Measurements from ENCODE around the gene NRARP. TPM values are rescaled to one million over a fixed set of nuclear protein-coding genes. Genes with fewer than 3 reads are reported as not detected.

Gene NRARP
- total RNA-seq, 2 experiments from 2014 or later, result 0.96 to 1.4 TPM

- H3K36me3 Mint-ChIP-seq (ENCODE audit: low read depth), result peaks cover 8% of the 10 kb centered on the region
- Histone ChIP-seq H3K36me3 (ENCODE audit: insufficient read depth, low read length) (no peaks in the 10 kb centered on the region), H3K27me3 (ENCODE audit: control insufficient read depth in 1 of 2, insufficient read depth in 2 of 2, low read length in 2 of 2) (no peaks in the 10 kb centered on the region), H3K4me1 (ENCODE audit: insufficient read depth, low read length) (no peaks in the 10 kb centered on the region), H3K9me3 (ENCODE audit: control insufficient read depth in 1 of 2, insufficient read depth in 1 of 2, low read length in 2 of 2) (peaks cover 0 to 49% of the 10 kb centered on the region in 2 experiments), H3K4me3 (ENCODE audit: low read length) (no peak overlapping the region), H3K27ac (ENCODE audit: low read depth in 1 of 2, low read length in 2 of 2) (no peak overlapping the region)
- no peak overlapping the region for H3K27ac Mint-ChIP-seq
- no peak for TF ChIP-seq CTCF (IDR thresholded peaks at IDR 0.05)
- POLR2A ChIA-PET, result no interaction called here
- intact Hi-C loops (cut with DNase I, micrococcal nuclease), result no loop called here
- no peaks in the 10 kb centered on the region for H3K27me3 Mint-ChIP-seq
- ATAC-seq (ENCODE audit: poor library complexity) (no peak), DNase-seq (peak in 1 of 14 experiments; percentile 15)
- H3K9me3 Mint-ChIP-seq, result no peaks in the 10 kb centered on the region
- CTCF ChIA-PET, result no interaction called here
- no peak overlapping the region for H3K4me3 Mint-ChIP-seq
- no peaks in the 10 kb centered on the region for H3K4me1 Mint-ChIP-seq (ENCODE audit: low read depth)
Observed at GRCh38 chr9:137348769-137349470, 46.8 kb upstream of the NRARP start.

GRCh38 chr9:137347928-137348327, 45.9 kb upstream of the NRARP start:
- no peak overlapping the region for H3K4me3 Mint-ChIP-seq
- Histone ChIP-seq H3K36me3 (ENCODE audit: insufficient read depth, low read length) (no peaks in the 10 kb centered on the region), H3K27ac (ENCODE audit: low read depth in 1 of 2, low read length in 2 of 2) (no peak overlapping the region), H3K4me1 (ENCODE audit: insufficient read depth, low read length) (no peaks in the 10 kb centered on the region), H3K9me3 (ENCODE audit: control insufficient read depth in 1 of 2, insufficient read depth in 1 of 2, low read length in 2 of 2) (peaks cover 0 to 39% of the 10 kb centered on the region in 2 experiments), H3K27me3 (ENCODE audit: control insufficient read depth in 1 of 2, insufficient read depth in 2 of 2, low read length in 2 of 2) (no peaks in the 10 kb centered on the region), H3K4me3 (ENCODE audit: low read length) (no peak overlapping the region)
- ChIA-PET POLR2A (no interaction called here), CTCF (no interaction called here)
- no peaks in the 10 kb centered on the region for H3K9me3 Mint-ChIP-seq
- H3K4me1 Mint-ChIP-seq (ENCODE audit: low read depth), result no peaks in the 10 kb centered on the region
- H3K27ac Mint-ChIP-seq, result no peak overlapping the region
- ATAC-seq (ENCODE audit: poor library complexity) (no peak), DNase-seq (no peak)
- intact Hi-C loops (cut with DNase I, micrococcal nuclease), result no loop called here
- H3K36me3 Mint-ChIP-seq (ENCODE audit: low read depth), result peaks cover 8% of the 10 kb centered on the region
- TF ChIP-seq CTCF (IDR thresholded peaks at IDR 0.05), result no peak
- H3K27me3 Mint-ChIP-seq, result no peaks in the 10 kb centered on the region

GRCh38 chr9:137342482-137342881, 40.4 kb upstream of the NRARP start:
- peaks cover 0 to 10% of the 10 kb centered on the region in 2 experiments for H3K9me3 ChIP-seq (ENCODE audit: control insufficient read depth in 1 of 2, insufficient read depth in 1 of 2, low read length in 2 of 2)
- Mint-ChIP-seq H3K36me3 (ENCODE audit: low read depth) (peaks cover 8% of the 10 kb centered on the region), H3K4me3 (no peak overlapping the region), H3K9me3 (no peaks in the 10 kb centered on the region), H3K4me1 (ENCODE audit: low read depth) (no peaks in the 10 kb centered on the region), H3K27me3 (no peaks in the 10 kb centered on the region), H3K27ac (no peak overlapping the region)
- no peaks in the 10 kb centered on the region for H3K27me3 ChIP-seq (ENCODE audit: control insufficient read depth in 1 of 2, insufficient read depth in 2 of 2, low read length in 2 of 2)
- no peak overlapping the region for H3K27ac ChIP-seq (ENCODE audit: low read depth in 1 of 2, low read length in 2 of 2)
- ATAC-seq (ENCODE audit: poor library complexity) (no peak), DNase-seq (no peak)
- ChIA-PET CTCF (no interaction called here), POLR2A (no interaction called here)
- no peaks in the 10 kb centered on the region for H3K36me3 ChIP-seq (ENCODE audit: insufficient read depth, low read length)
- TF ChIP-seq CTCF (IDR thresholded peaks at IDR 0.05), result no peak
- no peaks in the 10 kb centered on the region for H3K4me1 ChIP-seq (ENCODE audit: insufficient read depth, low read length)
- no peak overlapping the region for H3K4me3 ChIP-seq (ENCODE audit: low read length)
- intact Hi-C loops (cut with DNase I, micrococcal nuclease), result no loop called here
